Subcutaneous adipose tissue (tissue), 4 donors: ENCODE data around the gene ERICH4. TPM values are rescaled to one million over a fixed set of nuclear protein-coding genes. Genes with fewer than 3 reads are reported as not detected.

Source experiments
- small RNA-seq: library from RNA; depleted of rRNA; stranded (forward); fragments of <200 nt; gene quantifications from one replicate; pipeline ENCODE3, GENCODE V24; 2016
- total RNA-seq, 4 donors: library from RNA; depleted of rRNA; stranded (reverse); fragments of >200 nt; gene quantifications; one replicate each; pipeline ENCODE4 v1.1.0, GENCODE V29; 2016
- TF ChIP-seq, protein P1 (sequence below): fragments of 450-650 bp; IDR thresholded peaks from one replicate; pipeline ENCODE4 v1.5.1; 2016; ENCODE audit warnings: low read depth, mild to moderate bottlenecking, control low read depth, antibody characterized with exemption, moderate library complexity

The ERICH4 gene
- total RNA-seq, 4 donors from 2014 or later = not detected

DNA sequence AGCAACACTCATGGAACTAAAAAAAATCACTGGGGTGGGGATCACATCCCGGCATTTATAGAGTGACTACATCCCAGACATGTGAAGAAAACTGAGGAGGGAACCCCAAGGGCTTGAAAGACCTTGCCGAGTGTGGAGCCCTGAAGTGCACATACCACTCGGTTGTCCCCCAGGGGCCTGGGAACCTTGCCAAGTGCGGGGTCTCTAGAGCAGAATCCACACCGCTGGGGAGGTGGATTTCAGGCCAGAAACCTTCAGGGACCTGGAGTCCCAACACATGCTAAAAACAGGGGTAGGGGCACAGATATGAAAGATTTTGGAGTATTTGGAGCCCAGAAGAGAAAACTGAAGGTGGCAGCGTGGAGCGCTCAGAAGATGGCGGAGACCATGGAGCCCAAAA is 35.2 kb downstream of the ERICH4 start:
- TF ChIP-seq, protein P1, sequence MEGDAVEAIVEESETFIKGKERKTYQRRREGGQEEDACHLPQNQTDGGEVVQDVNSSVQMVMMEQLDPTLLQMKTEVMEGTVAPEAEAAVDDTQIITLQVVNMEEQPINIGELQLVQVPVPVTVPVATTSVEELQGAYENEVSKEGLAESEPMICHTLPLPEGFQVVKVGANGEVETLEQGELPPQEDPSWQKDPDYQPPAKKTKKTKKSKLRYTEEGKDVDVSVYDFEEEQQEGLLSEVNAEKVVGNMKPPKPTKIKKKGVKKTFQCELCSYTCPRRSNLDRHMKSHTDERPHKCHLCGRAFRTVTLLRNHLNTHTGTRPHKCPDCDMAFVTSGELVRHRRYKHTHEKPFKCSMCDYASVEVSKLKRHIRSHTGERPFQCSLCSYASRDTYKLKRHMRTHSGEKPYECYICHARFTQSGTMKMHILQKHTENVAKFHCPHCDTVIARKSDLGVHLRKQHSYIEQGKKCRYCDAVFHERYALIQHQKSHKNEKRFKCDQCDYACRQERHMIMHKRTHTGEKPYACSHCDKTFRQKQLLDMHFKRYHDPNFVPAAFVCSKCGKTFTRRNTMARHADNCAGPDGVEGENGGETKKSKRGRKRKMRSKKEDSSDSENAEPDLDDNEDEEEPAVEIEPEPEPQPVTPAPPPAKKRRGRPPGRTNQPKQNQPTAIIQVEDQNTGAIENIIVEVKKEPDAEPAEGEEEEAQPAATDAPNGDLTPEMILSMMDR = no peak

DNA sequence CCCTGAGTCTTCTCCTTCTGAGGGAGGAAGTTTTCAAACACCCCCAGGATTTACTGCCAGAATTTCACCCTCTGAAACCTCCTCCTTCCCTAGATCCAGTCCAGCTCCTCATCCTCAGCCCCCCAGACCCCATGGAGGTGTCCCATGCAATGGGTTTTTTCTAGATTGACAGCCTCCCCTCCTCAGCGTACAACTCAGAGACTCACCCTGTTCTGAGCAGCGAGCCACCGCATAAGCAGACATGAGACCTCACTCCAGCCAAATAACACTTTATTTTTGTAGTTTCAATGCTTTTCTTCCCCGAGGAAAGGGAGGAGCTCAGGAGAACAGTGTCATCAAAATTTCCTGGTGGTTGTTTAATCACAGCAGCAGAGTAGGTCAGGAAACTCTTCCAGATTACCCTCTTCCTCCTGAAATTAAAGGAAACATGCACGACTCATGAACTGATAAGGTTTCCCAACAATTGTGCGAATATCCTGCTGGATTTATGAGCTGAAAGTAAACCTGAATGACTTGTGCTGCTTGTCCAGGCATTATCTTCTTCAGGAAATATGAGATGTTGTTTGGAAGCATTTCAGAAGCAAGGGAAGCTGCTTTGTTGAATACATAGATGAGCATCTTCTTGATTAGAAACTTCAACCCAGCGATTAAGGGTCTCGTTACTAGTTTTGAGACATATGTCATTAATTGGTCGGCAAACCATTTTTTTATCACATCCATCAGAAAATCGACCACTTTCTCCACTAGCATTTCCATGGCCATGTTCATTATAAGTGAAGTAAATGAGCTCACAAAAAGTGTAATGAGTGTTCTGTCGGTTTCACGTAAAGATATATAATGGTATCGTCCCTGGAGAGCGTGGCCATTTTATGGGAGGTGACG is 36.2 kb downstream of the ERICH4 start:
- TF ChIP-seq, protein P1 = no peak

DNA sequence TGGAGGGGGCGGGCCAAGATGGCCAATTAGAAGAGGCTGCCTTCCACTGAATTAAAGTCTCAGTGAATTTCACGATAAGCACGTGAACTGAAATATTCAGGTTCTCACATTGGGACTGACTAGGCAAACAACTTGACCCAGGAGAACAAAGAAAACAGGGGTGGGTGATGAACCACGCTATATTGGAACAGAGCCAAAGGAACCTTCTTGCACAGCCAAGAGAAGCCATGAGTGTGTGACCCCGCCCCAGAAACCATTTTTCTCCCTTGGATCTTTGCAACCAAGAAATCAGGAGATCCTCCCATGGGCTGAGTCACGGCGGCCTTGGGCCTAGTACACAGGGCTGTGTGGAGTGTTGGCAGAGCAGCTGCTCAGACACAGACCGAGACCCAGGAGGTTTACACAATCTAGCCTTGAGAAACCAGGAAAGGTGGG is 36.8 kb downstream of the ERICH4 start:
- TF ChIP-seq, protein P1 = no peak

DNA sequence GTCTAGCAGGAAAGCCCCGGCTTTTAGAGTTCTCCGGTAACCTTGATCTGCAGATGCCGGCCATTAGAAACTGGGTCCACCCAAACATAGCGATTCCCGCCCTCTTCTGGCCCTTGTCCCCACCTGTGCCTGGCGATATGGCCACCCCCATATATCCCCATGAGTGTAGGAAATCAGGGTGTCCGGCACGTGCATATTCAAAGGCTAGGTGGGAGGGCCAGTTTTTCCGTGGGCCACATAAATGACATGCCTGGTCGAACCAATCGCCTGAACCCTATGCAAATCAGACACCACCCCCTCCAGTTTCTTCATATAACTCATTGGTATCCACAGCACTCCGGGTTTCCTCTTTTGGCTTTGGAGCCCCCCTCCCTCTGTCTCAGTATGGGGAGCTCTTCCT is 37.4 kb downstream of the ERICH4 start:
- TF ChIP-seq, protein P1 = no peak

DNA sequence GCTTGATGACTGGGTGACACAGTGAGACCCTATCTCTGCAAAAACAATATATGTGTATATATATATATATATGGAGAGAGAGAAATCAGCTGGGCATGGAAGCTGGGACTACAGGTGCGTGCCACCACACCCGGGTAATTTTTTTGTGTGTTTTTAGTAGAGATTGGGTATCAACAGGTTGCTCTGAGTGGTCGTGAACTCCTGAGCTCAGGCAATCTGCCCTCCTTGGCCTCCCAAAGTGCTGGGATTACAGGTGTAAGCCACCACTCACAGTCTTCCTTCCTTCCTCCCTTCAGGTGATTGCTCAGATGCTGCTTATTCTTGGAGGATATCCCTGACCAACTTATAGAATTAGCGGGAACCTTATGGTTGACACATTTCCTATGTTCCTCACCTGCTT is 41.9 kb downstream of the ERICH4 start:
- TF ChIP-seq, protein P1 = no peak

DNA sequence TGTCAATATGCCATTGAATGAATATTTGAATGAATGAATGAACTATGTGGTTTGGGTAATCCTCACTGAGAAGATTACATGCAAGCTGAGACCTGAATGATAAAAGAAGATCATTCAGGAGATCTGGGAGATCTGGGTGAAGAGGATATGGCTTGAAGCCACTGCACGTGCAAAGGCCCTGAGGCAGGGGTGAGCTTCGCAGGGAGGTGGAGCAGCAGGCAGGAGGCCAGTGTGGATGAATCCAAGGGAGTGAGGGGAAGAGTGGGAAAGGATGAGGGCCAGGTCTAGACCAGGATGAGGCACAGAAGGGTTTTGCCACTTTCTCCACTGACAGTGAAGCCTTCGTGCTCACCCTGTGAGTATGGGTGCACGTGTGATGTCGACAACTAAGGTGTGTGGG is 49.9 kb downstream of the ERICH4 start:
- TF ChIP-seq, protein P1 = no peak

Small RNAs within 50 kb of the gene (small RNA-seq; reads per million reads assigned to genes)
- gene RF00017 = not detected

Other genes with a start within 250 kb of the ERICH4 start
- gene CYP2S1, start 249.9 kb upstream of the ERICH4 start, total RNA-seq = 1 to 10 TPM; 1.9 to 5.6 (median 3.3) TPM
- 100 to 1,000 TPM in 1 of 4 donors, 10 to 100 TPM in 3; 72.6 to 118 (median 80.0) TPM for gene AXL, start 223.9 kb upstream of the ERICH4 start, total RNA-seq
- 100 to 1,000 TPM in 3 of 4 donors, 10 to 100 TPM in 1; 83.3 to 178 (median 135) TPM for gene HNRNPUL1, start 178.8 kb upstream of the ERICH4 start, total RNA-seq
- 10 to 100 TPM; 10.0 to 15.4 (median 12.6) TPM for gene CCDC97, start 133.0 kb upstream of the ERICH4 start, total RNA-seq
- gene TGFB1, start 89.2 kb upstream of the ERICH4 start, total RNA-seq = 10 to 100 TPM; 12.4 to 29.1 (median 21.4) TPM
- 1 to 10 TPM; 1.6 to 4.8 (median 3.1) TPM for gene B9D2, start 79.0 kb upstream of the ERICH4 start, total RNA-seq
- gene TMEM91, start 66.6 kb upstream of the ERICH4 start, total RNA-seq = 10 to 100 TPM in 3 of 4 donors, 1 to 10 TPM in 1; 3.3 to 22.7 (median 17.4) TPM
- 10 to 100 TPM; 10.9 to 20.5 (median 17.1) TPM for gene EXOSC5, start 45.8 kb upstream of the ERICH4 start, total RNA-seq
- gene BCKDHA, start 45.3 kb upstream of the ERICH4 start, total RNA-seq = 10 to 100 TPM; 27.9 to 59.2 (median 39.1) TPM
- gene B3GNT8, start 15.8 kb upstream of the ERICH4 start, total RNA-seq = 10 to 100 TPM in 1 of 4 donors, 1 to 10 TPM in 1, under 1 TPM in 2; 0.49 to 12.6 (median 1.9) TPM
- gene DMAC2, start 3.2 kb upstream of the ERICH4 start, total RNA-seq = 10 to 100 TPM; 19.9 to 33.9 (median 24.7) TPM
- 1 to 10 TPM in 2 of 4 donors, not detected in 2; 1.1 to 3.1 TPM for gene CEACAM21, start 133.0 kb downstream of the ERICH4 start, total RNA-seq
- 1 to 10 TPM in 3 of 4 donors, not detected in 1; 1.9 to 3.6 (median 2.6) TPM for gene CEACAM4, start 183.9 kb downstream of the ERICH4 start, total RNA-seq
- gene CEACAM7, start 245.1 kb downstream of the ERICH4 start, total RNA-seq = 1 to 10 TPM in 1 of 4 donors, not detected in 3; 1.3 TPM